H1 (cell line): ENCODE data around the gene GUCY1A2. TPM values are rescaled to one million over a fixed set of nuclear protein-coding genes. Genes with fewer than 3 reads are reported as not detected.

Experiments
- RNF2 ChIP-seq: fragments of 200-900, 300-1000 bp; sonication (generic); IDR thresholded peaks from 2 replicates; pipeline ENCODE4 v1.7.1; 2016; ENCODE audit warnings: borderline replicate concordance, low read depth, mild to moderate bottlenecking, antibody characterized with exemption, low read length; ENCODE audit not compliant: poor library complexity, severe bottlenecking; ENCODE audit errors: missing control alignments
- TAF1 ChIP-seq: IDR thresholded peaks from 2 replicates; pipeline ENCODE4 v1.6.1; 2011; ENCODE audit warnings: mild to moderate bottlenecking, low read depth, low read length
- polyA plus RNA-seq, 7 experiments: library from polyadenylated mRNA; depleted of rRNA in 3 of 7; stranded (reverse) in 5 of 7; unstranded in 2 of 7; fragments of >200 nt in 5 of 7; fragments of 200-250 nt in 2 of 7; gene quantifications; 1 replicate in 5 of 7; 2 replicates in 1 of 7; 4 replicates in 1 of 7; pipeline versions ENCODE4 v1.2.1 to v1.2.3, GENCODE V29; 2011 to 2013; ENCODE audit warnings: missing spikeins in 2 of 7, mixed read lengths in 2 of 7
- total RNA-seq: library from RNA; stranded (reverse); fragmentation: NEBNext Ultra II Directional; extraction: Animal tissue kit (Norgen Biotek cat#: 25700); gene quantifications from 2 replicates; pipeline ENCODE4 v1.2.1, GENCODE V29; 2021
- TF ChIP-seq, protein P1 (sequence below): fragments of 300-600 bp; sonication (generic); IDR thresholded peaks from 2 replicates; pipeline ENCODE4 v1.7.1; 2012; ENCODE audit warnings: low read length, moderate library complexity, mild to moderate bottlenecking, inconsistent platforms; ENCODE audit not compliant: insufficient replicate concordance

The GUCY1A2 gene
- total and polyA plus RNA-seq, 2 of the 8 experiments (the other 6 are each of a cell fraction or from before 2014, with no cell fraction given) = 0.11 to 1.9 TPM

DNA sequence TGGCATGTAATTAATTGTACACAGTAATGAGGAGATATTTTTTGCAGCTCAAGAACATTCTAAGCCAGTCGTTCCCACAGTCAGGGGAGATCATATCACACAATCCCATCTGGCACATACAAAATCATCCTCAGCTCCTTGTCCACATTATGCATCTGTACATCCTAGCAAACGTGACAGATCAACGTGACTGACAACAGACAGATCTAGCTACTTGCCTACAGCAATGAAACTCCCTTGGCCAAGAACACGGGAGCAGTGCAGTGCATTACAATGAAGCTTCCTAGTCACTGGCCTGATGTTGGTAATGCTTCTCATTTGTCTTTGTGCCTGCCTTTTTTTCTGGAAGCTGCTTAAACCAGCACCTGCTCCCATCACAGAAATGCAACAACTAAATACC is 24.5 kb upstream of the GUCY1A2 start (continued):
- TF ChIP-seq, protein P1, sequence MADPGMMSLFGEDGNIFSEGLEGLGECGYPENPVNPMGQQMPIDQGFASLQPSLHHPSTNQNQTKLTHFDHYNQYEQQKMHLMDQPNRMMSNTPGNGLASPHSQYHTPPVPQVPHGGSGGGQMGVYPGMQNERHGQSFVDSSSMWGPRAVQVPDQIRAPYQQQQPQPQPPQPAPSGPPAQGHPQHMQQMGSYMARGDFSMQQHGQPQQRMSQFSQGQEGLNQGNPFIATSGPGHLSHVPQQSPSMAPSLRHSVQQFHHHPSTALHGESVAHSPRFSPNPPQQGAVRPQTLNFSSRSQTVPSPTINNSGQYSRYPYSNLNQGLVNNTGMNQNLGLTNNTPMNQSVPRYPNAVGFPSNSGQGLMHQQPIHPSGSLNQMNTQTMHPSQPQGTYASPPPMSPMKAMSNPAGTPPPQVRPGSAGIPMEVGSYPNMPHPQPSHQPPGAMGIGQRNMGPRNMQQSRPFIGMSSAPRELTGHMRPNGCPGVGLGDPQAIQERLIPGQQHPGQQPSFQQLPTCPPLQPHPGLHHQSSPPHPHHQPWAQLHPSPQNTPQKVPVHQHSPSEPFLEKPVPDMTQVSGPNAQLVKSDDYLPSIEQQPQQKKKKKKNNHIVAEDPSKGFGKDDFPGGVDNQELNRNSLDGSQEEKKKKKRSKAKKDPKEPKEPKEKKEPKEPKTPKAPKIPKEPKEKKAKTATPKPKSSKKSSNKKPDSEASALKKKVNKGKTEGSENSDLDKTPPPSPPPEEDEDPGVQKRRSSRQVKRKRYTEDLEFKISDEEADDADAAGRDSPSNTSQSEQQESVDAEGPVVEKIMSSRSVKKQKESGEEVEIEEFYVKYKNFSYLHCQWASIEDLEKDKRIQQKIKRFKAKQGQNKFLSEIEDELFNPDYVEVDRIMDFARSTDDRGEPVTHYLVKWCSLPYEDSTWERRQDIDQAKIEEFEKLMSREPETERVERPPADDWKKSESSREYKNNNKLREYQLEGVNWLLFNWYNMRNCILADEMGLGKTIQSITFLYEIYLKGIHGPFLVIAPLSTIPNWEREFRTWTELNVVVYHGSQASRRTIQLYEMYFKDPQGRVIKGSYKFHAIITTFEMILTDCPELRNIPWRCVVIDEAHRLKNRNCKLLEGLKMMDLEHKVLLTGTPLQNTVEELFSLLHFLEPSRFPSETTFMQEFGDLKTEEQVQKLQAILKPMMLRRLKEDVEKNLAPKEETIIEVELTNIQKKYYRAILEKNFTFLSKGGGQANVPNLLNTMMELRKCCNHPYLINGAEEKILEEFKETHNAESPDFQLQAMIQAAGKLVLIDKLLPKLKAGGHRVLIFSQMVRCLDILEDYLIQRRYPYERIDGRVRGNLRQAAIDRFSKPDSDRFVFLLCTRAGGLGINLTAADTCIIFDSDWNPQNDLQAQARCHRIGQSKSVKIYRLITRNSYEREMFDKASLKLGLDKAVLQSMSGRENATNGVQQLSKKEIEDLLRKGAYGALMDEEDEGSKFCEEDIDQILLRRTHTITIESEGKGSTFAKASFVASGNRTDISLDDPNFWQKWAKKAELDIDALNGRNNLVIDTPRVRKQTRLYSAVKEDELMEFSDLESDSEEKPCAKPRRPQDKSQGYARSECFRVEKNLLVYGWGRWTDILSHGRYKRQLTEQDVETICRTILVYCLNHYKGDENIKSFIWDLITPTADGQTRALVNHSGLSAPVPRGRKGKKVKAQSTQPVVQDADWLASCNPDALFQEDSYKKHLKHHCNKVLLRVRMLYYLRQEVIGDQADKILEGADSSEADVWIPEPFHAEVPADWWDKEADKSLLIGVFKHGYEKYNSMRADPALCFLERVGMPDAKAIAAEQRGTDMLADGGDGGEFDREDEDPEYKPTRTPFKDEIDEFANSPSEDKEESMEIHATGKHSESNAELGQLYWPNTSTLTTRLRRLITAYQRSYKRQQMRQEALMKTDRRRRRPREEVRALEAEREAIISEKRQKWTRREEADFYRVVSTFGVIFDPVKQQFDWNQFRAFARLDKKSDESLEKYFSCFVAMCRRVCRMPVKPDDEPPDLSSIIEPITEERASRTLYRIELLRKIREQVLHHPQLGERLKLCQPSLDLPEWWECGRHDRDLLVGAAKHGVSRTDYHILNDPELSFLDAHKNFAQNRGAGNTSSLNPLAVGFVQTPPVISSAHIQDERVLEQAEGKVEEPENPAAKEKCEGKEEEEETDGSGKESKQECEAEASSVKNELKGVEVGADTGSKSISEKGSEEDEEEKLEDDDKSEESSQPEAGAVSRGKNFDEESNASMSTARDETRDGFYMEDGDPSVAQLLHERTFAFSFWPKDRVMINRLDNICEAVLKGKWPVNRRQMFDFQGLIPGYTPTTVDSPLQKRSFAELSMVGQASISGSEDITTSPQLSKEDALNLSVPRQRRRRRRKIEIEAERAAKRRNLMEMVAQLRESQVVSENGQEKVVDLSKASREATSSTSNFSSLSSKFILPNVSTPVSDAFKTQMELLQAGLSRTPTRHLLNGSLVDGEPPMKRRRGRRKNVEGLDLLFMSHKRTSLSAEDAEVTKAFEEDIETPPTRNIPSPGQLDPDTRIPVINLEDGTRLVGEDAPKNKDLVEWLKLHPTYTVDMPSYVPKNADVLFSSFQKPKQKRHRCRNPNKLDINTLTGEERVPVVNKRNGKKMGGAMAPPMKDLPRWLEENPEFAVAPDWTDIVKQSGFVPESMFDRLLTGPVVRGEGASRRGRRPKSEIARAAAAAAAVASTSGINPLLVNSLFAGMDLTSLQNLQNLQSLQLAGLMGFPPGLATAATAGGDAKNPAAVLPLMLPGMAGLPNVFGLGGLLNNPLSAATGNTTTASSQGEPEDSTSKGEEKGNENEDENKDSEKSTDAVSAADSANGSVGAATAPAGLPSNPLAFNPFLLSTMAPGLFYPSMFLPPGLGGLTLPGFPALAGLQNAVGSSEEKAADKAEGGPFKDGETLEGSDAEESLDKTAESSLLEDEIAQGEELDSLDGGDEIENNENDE = no peak
- TF ChIP-seq RNF2 (no peak), TAF1 (no peak)
